Measurements from ENCODE around the gene EEF1AKMT4. TPM values are rescaled to one million over a fixed set of nuclear protein-coding genes. Genes with fewer than 3 reads are reported as not detected.
A peak's percentile ranks its signal among the peaks of the same experiment; 100 is the strongest.

Gene EEF1AKMT4
- total RNA-seq, 1 donor from 2014 or later: 2.6 TPM

- H3K4me3 ChIP-seq: no peak overlapping the region
- intact Hi-C loops (cut with DNase I): no loop called here
- H3K9me3 ChIP-seq: no peaks in the 10 kb centered on the region
- TF ChIP-seq CTCF (IDR thresholded peaks at IDR 0.05): no peak
- peak; percentile 19 for DNase-seq
- no peak overlapping the region for H3K27ac ChIP-seq
- no peak for ATAC-seq
- H3K27me3 ChIP-seq (ENCODE audit: low read depth): peaks cover 16% of the 10 kb centered on the region
- H3K36me3 ChIP-seq: peaks cover 29% of the 10 kb centered on the region
- no peaks in the 10 kb centered on the region for H3K4me1 ChIP-seq
Measured at GRCh38 chr3:184239708-184240107, 9.8 kb upstream of the EEF1AKMT4 start.

GRCh38 chr3:184240384-184241140 is 8.9 kb upstream of the EEF1AKMT4 start:
- TF ChIP-seq CTCF (IDR thresholded peaks at IDR 0.05): no peak
- ATAC-seq: no peak
- Histone ChIP-seq H3K4me3 (no peak overlapping the region), H3K27me3 (ENCODE audit: low read depth) (peaks cover 16% of the 10 kb centered on the region), H3K36me3 (peaks cover 37% of the 10 kb centered on the region), H3K4me1 (no peaks in the 10 kb centered on the region), H3K27ac (no peak overlapping the region), H3K9me3 (no peaks in the 10 kb centered on the region)
- intact Hi-C loops (cut with DNase I): no loop called here
- peak; percentile 43 for DNase-seq

DNA sequence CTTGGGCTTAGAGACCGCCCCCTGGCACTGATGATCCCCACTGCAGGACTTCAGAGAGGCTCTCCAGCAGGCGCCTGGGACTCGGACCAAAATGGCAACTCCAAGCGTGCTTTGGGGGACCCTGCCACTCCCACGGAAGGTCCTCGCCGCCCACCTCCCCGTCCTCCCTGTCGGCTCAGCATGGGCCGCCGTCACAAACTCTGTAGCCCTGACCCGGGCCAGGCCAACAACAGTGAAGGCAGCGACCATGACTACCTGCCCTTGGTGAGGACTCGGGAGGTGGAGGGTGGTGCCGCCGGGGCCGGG is 8.4 kb upstream of the EEF1AKMT4 start:
- ATAC-seq: no peak
- no peaks in the 10 kb centered on the region for H3K9me3 ChIP-seq
- DNase-seq: peak; percentile 45
- intact Hi-C loops (cut with DNase I): no loop called here
- no peaks in the 10 kb centered on the region for H3K4me1 ChIP-seq
- peaks cover 16% of the 10 kb centered on the region for H3K27me3 ChIP-seq (ENCODE audit: low read depth)
- peaks cover 38% of the 10 kb centered on the region for H3K36me3 ChIP-seq
- H3K27ac ChIP-seq: no peak overlapping the region
- TF ChIP-seq CTCF (IDR thresholded peaks at IDR 0.05): no peak
- no peak overlapping the region for H3K4me3 ChIP-seq

GRCh38 chr3:184241447-184242296 is 7.8 kb upstream of the EEF1AKMT4 start:
- no peaks in the 10 kb centered on the region for H3K4me1 ChIP-seq
- no peak overlapping the region for H3K27ac ChIP-seq
- H3K4me3 ChIP-seq: peak overlapping the region; percentile 17
- peak; percentile 53 for TF ChIP-seq CTCF (IDR thresholded peaks at IDR 0.05)
- no peaks in the 10 kb centered on the region for H3K9me3 ChIP-seq
- intact Hi-C loops (cut with DNase I): no loop called here
- DNase-seq (peak; percentile 74), ATAC-seq (peak; percentile 88 to 91)
- H3K27me3 ChIP-seq (ENCODE audit: low read depth): peaks cover 11% of the 10 kb centered on the region
- H3K36me3 ChIP-seq: peaks cover 38% of the 10 kb centered on the region

DNA sequence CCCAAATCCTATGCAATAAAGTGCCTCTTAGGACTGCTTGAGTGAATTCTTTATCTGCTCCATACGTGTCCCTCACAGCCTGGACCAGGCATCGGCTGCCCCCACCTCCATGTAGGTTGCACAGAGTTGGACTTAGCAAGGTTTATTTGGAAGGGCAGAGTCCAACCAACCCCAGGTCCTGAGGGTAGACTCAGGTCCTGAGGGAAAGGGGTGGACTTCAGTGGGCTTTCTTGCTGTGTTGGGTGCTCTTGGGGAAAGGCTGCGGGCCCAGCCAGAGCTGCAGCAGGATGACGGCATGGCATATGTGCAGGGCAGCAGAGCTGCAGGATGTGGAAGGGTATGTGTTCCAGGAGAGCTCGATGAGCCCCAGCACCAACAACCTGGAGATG is 7.2 kb upstream of the EEF1AKMT4 start:
- no peaks in the 10 kb centered on the region for H3K9me3 ChIP-seq
- no peak overlapping the region for H3K4me3 ChIP-seq
- intact Hi-C loops (cut with DNase I): no loop called here
- H3K36me3 ChIP-seq: peaks cover 38% of the 10 kb centered on the region
- peak; percentile 24 for DNase-seq
- H3K27ac ChIP-seq: no peak overlapping the region
- H3K4me1 ChIP-seq: peaks cover 1% of the 10 kb centered on the region
- H3K27me3 ChIP-seq (ENCODE audit: low read depth): peaks cover 6% of the 10 kb centered on the region
- no peak for ATAC-seq
- no peak for TF ChIP-seq CTCF (IDR thresholded peaks at IDR 0.05)
